HepG2 (cell line): ENCODE data around the gene GPR68. TPM values are rescaled to one million over a fixed set of nuclear protein-coding genes. Genes with fewer than 3 reads are reported as not detected.

ENCODE experiments used
- ATAC-seq: fragments of 200-7000 bp; cut with Tn5 transposase; 3 replicates; pipeline ENCODE4 v1.9.1; 2020; ENCODE audit warnings: mild to moderate bottlenecking, moderate library complexity
- BruUV-seq: library from RNA; stranded (reverse); fragments of 400-500 nt; replicated peaks from 2 replicates; lab custom pipeline; 2021; lab: Mats Ljungman, UMichigan
- CTCF ChIA-PET: fragments of 300-600 bp; formaldehyde crosslinking; extraction: SDS; loops from one replicate; lab custom pipeline; 2021; ENCODE audit warnings: low total read pairs, inconsistent platforms, low intra/inter-chr PET ratio; lab: Yijun Ruan, JAX
- POLR2A ChIA-PET: fragments of 350-600 bp; sonication (Branson Sonifier 250); formaldehyde crosslinking; loops from one replicate; lab custom pipeline; 2020; ENCODE audit warnings: antibody characterized with exemption, inconsistent platforms; lab: Yijun Ruan, JAX
- DNase-seq: peaks from one replicate; pipeline ENCODE4 v3.0.0-alpha.2; 2015; ENCODE audit warnings: low spot score
- FAIRE-seq: peaks from 3 replicates; lab custom pipeline; 2011; peaks lifted over from hg19 to GRCh38; lab: Jason Lieb, UNC
- H2AFZ ChIP-seq: one replicate; pipeline ENCODE4 v1.6.1; 2011; ENCODE audit warnings: low read length, inconsistent platforms
- H3K27ac ChIP-seq: fragments of 300-600 bp; 3 replicates; pipeline ENCODE4 v1.8.0; 2011; ENCODE audit warnings: mixed run types, mild to moderate bottlenecking, mixed read lengths, low read length, inconsistent platforms; ENCODE audit not compliant: insufficient read depth; ENCODE audit errors: extremely low read length
- H3K27me3 ChIP-seq, 2 experiments: fragments of 200-600 bp in 1 of 2; 2 replicates in 1 of 2; 3 replicates in 1 of 2; pipeline versions ENCODE4 v1.6.0 to v1.8.0; 2011; ENCODE audit warnings: low read length in 2 of 2, mild to moderate bottlenecking in 2 of 2, moderate library complexity in 2 of 2, inconsistent platforms in 1 of 2; ENCODE audit not compliant: insufficient read depth in 2 of 2, control insufficient read depth in 1 of 2
- H3K36me3 ChIP-seq, 2 experiments: fragments of 200-600 bp in 1 of 2; replicated peaks in 1 of 2; 2 replicates in 1 of 2; 3 replicates in 1 of 2; pipeline versions ENCODE4 v1.5.1 to v1.8.0; 2011; ENCODE audit warnings: low read length in 2 of 2, inconsistent platforms in 1 of 2; ENCODE audit not compliant: insufficient read depth in 2 of 2, control insufficient read depth in 1 of 2
- H3K4me1 ChIP-seq: 2 replicates; pipeline ENCODE4 v1.5.1; 2012; ENCODE audit warnings: low read length, inconsistent platforms; ENCODE audit not compliant: insufficient read depth
- H3K4me2 ChIP-seq: 2 replicates; pipeline ENCODE4 v1.6.0; 2011; ENCODE audit warnings: low read depth, low read length, inconsistent platforms
- H3K4me3 ChIP-seq, 3 experiments: fragments of 200-600 bp in 1 of 3; sonication (generic), shearing (Covaris generic) in 1 of 3; replicated peaks in 1 of 3; 2 replicates each; pipeline ENCODE4 v1.5.1; 2011 to 2016; ENCODE audit warnings: low read length in 3 of 3, inconsistent platforms in 2 of 3, low read depth in 2 of 3, mild to moderate bottlenecking in 2 of 3, control low read depth in 1 of 3, mixed read lengths in 1 of 3; ENCODE audit not compliant: insufficient read depth in 1 of 3
- H3K79me2 ChIP-seq: one replicate; pipeline ENCODE4 v1.6.1; 2011; ENCODE audit warnings: low read length, inconsistent platforms; ENCODE audit not compliant: insufficient read depth
- H3K9ac ChIP-seq: 2 replicates; pipeline ENCODE4 v1.6.0; 2011; ENCODE audit warnings: mild to moderate bottlenecking, low read depth, low read length, inconsistent platforms; ENCODE audit not compliant: insufficient read depth
- H3K9me3 ChIP-seq: 2 replicates; pipeline ENCODE4 v1.5.1; 2012; ENCODE audit warnings: mild to moderate bottlenecking, low read length
- H4K20me1 ChIP-seq: 2 replicates; pipeline ENCODE4 v1.6.0; 2011; ENCODE audit warnings: inconsistent platforms, mild to moderate bottlenecking, low read length, moderate library complexity; ENCODE audit not compliant: insufficient read depth
- IKZF5 ChIP-seq: IDR thresholded peaks from 2 replicates; pipeline ENCODE4 v1.6.1; 2018; ENCODE audit warnings: missing genetic modification reagents, mild to moderate bottlenecking, missing compliant biosample characterization
- MLLT10 ChIP-seq: sonication (generic); formaldehyde crosslinking; IDR thresholded peaks from 2 replicates; pipeline ENCODE4 v1.4.0; 2020; ENCODE audit warnings: missing genetic modification reagents
- NFAT5 ChIP-seq: sonication (generic); formaldehyde crosslinking; IDR thresholded peaks from 2 replicates; pipeline ENCODE4 v1.4.0; 2020; ENCODE audit warnings: missing genetic modification reagents
- RFX1 ChIP-seq: fragments of 450-650 bp; IDR thresholded peaks from 2 replicates; pipeline ENCODE4 v1.6.1; 2017
- SETDB1 ChIP-seq: sonication (generic); formaldehyde crosslinking; IDR thresholded peaks from 2 replicates; pipeline ENCODE4 v1.5.1; 2020; ENCODE audit warnings: missing genetic modification reagents, mild to moderate bottlenecking, borderline replicate concordance
- TFDP1 ChIP-seq: IDR thresholded peaks from 2 replicates; pipeline ENCODE4 v1.6.1; 2016; ENCODE audit warnings: missing compliant biosample characterization, missing genetic modification reagents, borderline replicate concordance
- ZNF251 ChIP-seq: sonication (generic); formaldehyde crosslinking; IDR thresholded peaks from 2 replicates; pipeline ENCODE4 v1.9.0; 2021; ENCODE audit warnings: mild to moderate bottlenecking, missing genetic modification reagents
- ZNF280D ChIP-seq: sonication (generic); formaldehyde crosslinking; IDR thresholded peaks from 2 replicates; pipeline ENCODE4 v1.5.1; 2020; ENCODE audit warnings: mild to moderate bottlenecking, missing genetic modification reagents
- ZNF546 ChIP-seq: sonication (generic); formaldehyde crosslinking; conservative IDR thresholded peaks from 2 replicates; pipeline ENCODE4 v1.8.1; 2023; ENCODE audit warnings: mild to moderate bottlenecking, missing genetic modification reagents
- WGBS: methylation state at CpG from one replicate; pipeline ENCODE4 v1.1.6; 2017; ENCODE audit warnings: low lambda C conversion rate; 5-methylcytosine and 5-hydroxymethylcytosine counted together
- in situ Hi-C: cut with HindIII; loops from 2 replicates; pipeline ENCODE4 v1.10.0; 2017; ENCODE audit warnings: low pct_unique_long_range_greater_than_20kb; ENCODE audit not compliant: extremely low pct_ligation_motif_present
- intact Hi-C: fragments of 100-400 bp; cut with micrococcal nuclease; formaldehyde crosslinking; loops from one replicate; pipeline ENCODE4 v1.10.0; 2022; ENCODE audit not compliant: unreplicated experiment
- polyA plus RNA-seq, 8 experiments: library from polyadenylated mRNA; depleted of rRNA in 3 of 8; stranded (reverse) in 7 of 8; unstranded in 1 of 8; fragments of >200 nt; fragmentation: Illumina TruSeq in 4 of 8; extraction: Trizol in 4 of 8; gene quantifications; 2 replicates each; pipeline versions ENCODE4 v1.2.1 to v1.2.3, GENCODE V29; 2011 to 2016; ENCODE audit warnings: low read depth in 4 of 8, missing spikeins in 1 of 8, mixed read lengths in 1 of 8; ENCODE audit not compliant: insufficient read depth in 1 of 8
- total RNA-seq, 5 experiments: library from RNA; depleted of rRNA; stranded (reverse); fragments of >200 nt; fragmentation: Illumina TruSeq; extraction: Trizol; gene quantifications; 2 replicates each; pipeline ENCODE4 v1.2.3, GENCODE V29; 2016; ENCODE audit warnings: low read depth in 1 of 5

GPR68 gene
- total and polyA plus RNA-seq, 2 of the 13 experiments (the other 11 are each of a cell fraction or from before 2014, with no cell fraction given): not detected

- no peak for TF ChIP-seq ZNF280D (CRISPR knock-in tag)
- peak; percentile 75 for TF ChIP-seq RFX1
Measured at GRCh38 chr14:91249841-91250616, 5.5 kb upstream of the GPR68 start (continued).

GRCh38 chr14:91246051-91246852 is 1.7 kb upstream of the GPR68 start:
- H3K9ac ChIP-seq: no peak overlapping the region
- no peaks in the 10 kb centered on the region for H3K36me3 ChIP-seq
- no peaks in the 10 kb centered on the region for H4K20me1 ChIP-seq
- ChIA-PET POLR2A (no interaction called here), CTCF (no interaction called here)
- FAIRE-seq (no peak), ATAC-seq (no peak), DNase-seq (no peak)
- intact Hi-C loops: no loop called here
- H3K4me1 ChIP-seq: peaks cover 13% of the 10 kb centered on the region
- H3K27me3 ChIP-seq: peaks cover 1 to 13% of the 10 kb centered on the region in 2 experiments; a peak in 4 of 5 replicates
- no TSS peak for BruUV-seq
- H3K79me2 ChIP-seq: no peaks in the 10 kb centered on the region
- in situ Hi-C loops: no loop called here
- no peak overlapping the region for H3K4me2 ChIP-seq
- H3K4me3 ChIP-seq: no peak overlapping the region
- no peaks in the 10 kb centered on the region for H3K9me3 ChIP-seq
- WGBS: 72% methylated on average over 8 of the region's 15 CpGs
- H3K27ac ChIP-seq: no peak overlapping the region
- no peak overlapping the region for H2AFZ ChIP-seq
- TF ChIP-seq ZNF251 (CRISPR knock-in tag) (no peak), TFDP1 (CRISPR knock-in tag) (no peak), MLLT10 (CRISPR knock-in tag) (no peak), ZNF546 (CRISPR knock-in tag) (no peak), NFAT5 (CRISPR knock-in tag) (no peak), SETDB1 (CRISPR knock-in tag) (no peak), IKZF5 (CRISPR knock-in tag) (no peak)
